Measurements from ENCODE around the gene SGIP1. TPM values are rescaled to one million over a fixed set of nuclear protein-coding genes. Genes with fewer than 3 reads are reported as not detected.

SGIP1 gene
- total and polyA plus RNA-seq, 2 of the 4 experiments (the other 2 are of a cell fraction): 27.1 to 42.7 TPM

DNA sequence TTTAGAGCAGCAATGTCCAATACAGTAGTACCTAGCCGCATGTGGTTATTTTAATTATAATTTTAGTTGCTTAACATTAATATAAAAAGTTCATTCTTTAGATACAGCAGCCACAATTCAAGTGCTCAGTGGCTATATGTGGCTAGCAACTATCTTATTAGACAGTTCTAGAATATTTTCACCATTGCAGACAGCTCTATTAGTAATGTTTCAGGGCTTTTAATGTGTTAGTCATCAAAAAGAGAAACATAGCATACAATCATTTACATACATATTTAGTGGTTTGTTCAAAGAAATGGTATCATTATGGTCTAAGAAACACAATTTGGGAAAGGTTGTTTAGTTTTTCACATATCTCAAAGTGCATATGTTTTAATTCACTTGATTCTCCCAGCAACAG, 151.7 kb downstream of the SGIP1 start:
- no peak overlapping the region for H3K14ac ChIP-seq (replicated peaks; ENCODE audit: low read depth, low read length)
- peak; percentile 38 for DNase-seq
- H3K9me1 ChIP-seq (ENCODE audit: insufficient read depth, low read length): peaks cover 5% of the 10 kb centered on the region; the same call in 1 of the 2 replicates
- H3K9me3 ChIP-seq (ENCODE audit: control insufficient read depth, insufficient read depth, low read length): no peaks in the 10 kb centered on the region
- no peak overlapping the region for H2BK20ac ChIP-seq (ENCODE audit: low read depth, low read length)
- in situ Hi-C loops (cut with MboI; ENCODE audit: low sequenced_read_pairs) (no loop called here), intact Hi-C loops (cut with micrococcal nuclease) (no loop called here), dilution Hi-C loops (cut with HindIII; ENCODE audit: low sequenced_read_pairs, unreplicated experiment) (no loop called here)
- BruUV-seq (replicated peaks): no TSS peak
- no peak overlapping the region for H3K23ac ChIP-seq (ENCODE audit: low read depth, low read length)
- H3K27ac ChIP-seq (ENCODE audit: insufficient read depth, low read length): no peak overlapping the region
- H3K4me2 ChIP-seq (ENCODE audit: low read depth, low read length): no peak overlapping the region
- no peak overlapping the region for H3K4ac ChIP-seq (ENCODE audit: low read depth, low read length)
- no peak overlapping the region for H2AFZ ChIP-seq (replicated peaks; ENCODE audit: low read length, poor library complexity)
- no peak overlapping the region for H3K18ac ChIP-seq (ENCODE audit: low read depth, low read length)
- H4K91ac ChIP-seq (ENCODE audit: insufficient read depth, low read depth, low read length): no peak overlapping the region
- H3K9ac ChIP-seq (ENCODE audit: low read depth, low read length): no peak overlapping the region
- no peak overlapping the region for H2AK9ac ChIP-seq (replicated peaks; ENCODE audit: low read depth, low read length, poor library complexity)
- peaks cover 7% of the 10 kb centered on the region for H3K4me1 ChIP-seq (ENCODE audit: control insufficient read depth, insufficient read depth, low read length)
- H3K79me1 ChIP-seq (ENCODE audit: low read depth in 1 of 2, low read length in 2 of 2): peaks cover under 1 to 27% of the 10 kb centered on the region in 2 experiments; a peak in 2 of 4 replicates
- H3K36me3 ChIP-seq (ENCODE audit: control insufficient read depth, insufficient read depth, low read length): peaks cover 54% of the 10 kb centered on the region
- no peak for TF ChIP-seq POLR2A (IDR thresholded peaks at IDR 0.05; ENCODE audit: low read depth, low read length)
- TF ChIP-seq RCOR1 (IDR thresholded peaks at IDR 0.05; ENCODE audit: insufficient replicate concordance, low read length): no peak
- TF ChIP-seq, protein P1, sequence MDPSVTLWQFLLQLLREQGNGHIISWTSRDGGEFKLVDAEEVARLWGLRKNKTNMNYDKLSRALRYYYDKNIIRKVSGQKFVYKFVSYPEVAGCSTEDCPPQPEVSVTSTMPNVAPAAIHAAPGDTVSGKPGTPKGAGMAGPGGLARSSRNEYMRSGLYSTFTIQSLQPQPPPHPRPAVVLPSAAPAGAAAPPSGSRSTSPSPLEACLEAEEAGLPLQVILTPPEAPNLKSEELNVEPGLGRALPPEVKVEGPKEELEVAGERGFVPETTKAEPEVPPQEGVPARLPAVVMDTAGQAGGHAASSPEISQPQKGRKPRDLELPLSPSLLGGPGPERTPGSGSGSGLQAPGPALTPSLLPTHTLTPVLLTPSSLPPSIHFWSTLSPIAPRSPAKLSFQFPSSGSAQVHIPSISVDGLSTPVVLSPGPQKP (IDR thresholded peaks at IDR 0.05; ENCODE audit: borderline replicate concordance, low read depth, low read length): no peak
- no peak for TF ChIP-seq CEBPB (IDR thresholded peaks at IDR 0.05; ENCODE audit: low read depth, low read length)
- TF ChIP-seq MAZ (IDR thresholded peaks at IDR 0.05; ENCODE audit: borderline replicate concordance, low read depth, low read length): no peak
- no peak for TF ChIP-seq FOS (IDR thresholded peaks at IDR 0.05; ENCODE audit: low read depth, low read length)
- TF ChIP-seq USF2 (IDR thresholded peaks at IDR 0.05; ENCODE audit: low read depth, low read length): no peak
- no peak for TF ChIP-seq NFE2L2 (IDR thresholded peaks at IDR 0.05; ENCODE audit: low read depth, low read length)
- no peak for TF ChIP-seq SMC3 (IDR thresholded peaks at IDR 0.05; ENCODE audit: low read depth, low read length)
- POLR2A ChIA-PET (ENCODE audit: unreplicated experiment): no interaction called here
- H4K8ac ChIP-seq (ENCODE audit: low read depth in 2 of 2, low read length in 2 of 2): no peak overlapping the region
- no peak overlapping the region for H2BK15ac ChIP-seq (ENCODE audit: low read depth, low read length)
- H2AK5ac ChIP-seq (ENCODE audit: low read depth, low read length): no peak overlapping the region
- H3K56ac ChIP-seq (ENCODE audit: extremely low read depth, insufficient read depth, low read length): no peak overlapping the region
- no peak overlapping the region for H2BK120ac ChIP-seq (ENCODE audit: low read depth, low read length)
- H4K5ac ChIP-seq (ENCODE audit: low read depth, low read length): no peak overlapping the region
- ATAC-seq (ENCODE audit: low read depth): peak; percentile 56
- no peaks in the 10 kb centered on the region for H3K27me3 ChIP-seq (ENCODE audit: control insufficient read depth, insufficient read depth, low read length)
- WGBS, 2 experiments (ENCODE audit: extremely low coverage in 2 of 2, insufficient read length in 1 of 2): no CpG with 5 or more reads among the region's 1 CpG
- H2BK5ac ChIP-seq (ENCODE audit: low read depth, low read length, poor library complexity, severe bottlenecking): no peak overlapping the region
- no peak overlapping the region for H3K4me3 ChIP-seq (ENCODE audit: insufficient read depth, low read depth, low read length)
- no peaks in the 10 kb centered on the region; the same call in 1 of the 2 replicates for H4K20me1 ChIP-seq (ENCODE audit: insufficient read depth, low read length)
- CTCF ChIA-PET: no interaction called here

Data from IMR-90 (cell line).